ENCODE results near the gene COCH.

Gene COCH

DNA sequence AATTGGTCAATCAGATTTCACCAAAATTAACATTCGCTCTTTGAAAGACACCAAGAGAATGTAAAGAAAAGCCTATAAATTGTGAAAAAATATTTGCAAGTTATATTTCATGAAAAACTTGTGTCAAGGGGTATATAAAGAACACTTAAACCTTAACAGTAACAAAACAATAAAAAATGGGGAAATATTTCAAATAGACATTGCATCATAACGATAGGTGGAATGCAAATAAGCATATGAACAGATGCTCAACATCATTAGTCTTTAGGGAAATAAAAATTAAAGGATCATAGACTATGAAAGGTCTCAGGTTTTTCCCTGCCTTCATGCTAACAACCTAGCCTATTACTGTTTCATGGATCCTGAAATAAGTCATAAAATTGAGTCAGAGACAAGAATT lies 64.3 kb downstream of the COCH start:
- no peak for DNase-seq (ENCODE audit: low read depth, low spot score)
- TF ChIP-seq, protein P1, sequence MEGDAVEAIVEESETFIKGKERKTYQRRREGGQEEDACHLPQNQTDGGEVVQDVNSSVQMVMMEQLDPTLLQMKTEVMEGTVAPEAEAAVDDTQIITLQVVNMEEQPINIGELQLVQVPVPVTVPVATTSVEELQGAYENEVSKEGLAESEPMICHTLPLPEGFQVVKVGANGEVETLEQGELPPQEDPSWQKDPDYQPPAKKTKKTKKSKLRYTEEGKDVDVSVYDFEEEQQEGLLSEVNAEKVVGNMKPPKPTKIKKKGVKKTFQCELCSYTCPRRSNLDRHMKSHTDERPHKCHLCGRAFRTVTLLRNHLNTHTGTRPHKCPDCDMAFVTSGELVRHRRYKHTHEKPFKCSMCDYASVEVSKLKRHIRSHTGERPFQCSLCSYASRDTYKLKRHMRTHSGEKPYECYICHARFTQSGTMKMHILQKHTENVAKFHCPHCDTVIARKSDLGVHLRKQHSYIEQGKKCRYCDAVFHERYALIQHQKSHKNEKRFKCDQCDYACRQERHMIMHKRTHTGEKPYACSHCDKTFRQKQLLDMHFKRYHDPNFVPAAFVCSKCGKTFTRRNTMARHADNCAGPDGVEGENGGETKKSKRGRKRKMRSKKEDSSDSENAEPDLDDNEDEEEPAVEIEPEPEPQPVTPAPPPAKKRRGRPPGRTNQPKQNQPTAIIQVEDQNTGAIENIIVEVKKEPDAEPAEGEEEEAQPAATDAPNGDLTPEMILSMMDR (IDR thresholded peaks at IDR 0.05; ENCODE audit: low read depth, low read length) = no peak
- no peak overlapping the region for H3K4me3 ChIP-seq (ENCODE audit: low read depth, low read length)
- in situ Hi-C loops (cut with HindIII; ENCODE audit: low sequenced_read_pairs) = no loop called here

All from astrocyte of the spinal cord (primary cell).